ENCODE results near the gene SLC10A1.

The SLC10A1 gene

GRCh38 chr14:69808919-69809808 lies 12.1 kb upstream of the SLC10A1 start:
- no peak for FAIRE-seq

- no peak for FAIRE-seq
These were observed 10.2 kb upstream of the SLC10A1 start for GRCh38 chr14:69807192-69807591.

GRCh38 chr14:69804902-69805301 lies 7.9 kb upstream of the SLC10A1 start:
- FAIRE-seq: no peak

DNA sequence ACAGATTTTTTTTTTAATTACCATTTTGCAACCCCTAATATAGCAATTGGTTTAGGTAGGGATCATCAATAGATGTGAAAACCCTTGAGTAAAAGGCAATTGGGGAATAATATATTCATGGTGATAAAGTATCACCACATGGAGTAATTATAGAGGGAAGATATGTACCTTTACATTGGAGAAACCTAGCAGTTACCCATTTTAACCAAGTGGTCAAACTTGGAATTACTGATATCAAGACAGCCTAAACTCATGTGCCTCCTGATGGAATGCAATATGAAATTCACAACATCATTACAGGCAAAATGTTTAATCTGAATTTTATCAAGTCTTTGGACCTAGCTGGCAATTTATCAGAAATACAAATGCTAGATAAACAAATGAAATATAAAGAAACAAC lies 6.7 kb upstream of the SLC10A1 start:
- no peak for FAIRE-seq

- FAIRE-seq: no peak
These were observed 1.3 kb upstream of the SLC10A1 start for GRCh38 chr14:69798339-69798735.

GRCh38 chr14:69797573-69798338 lies 715 bp upstream of the SLC10A1 start:
- no peak for FAIRE-seq

DNA sequence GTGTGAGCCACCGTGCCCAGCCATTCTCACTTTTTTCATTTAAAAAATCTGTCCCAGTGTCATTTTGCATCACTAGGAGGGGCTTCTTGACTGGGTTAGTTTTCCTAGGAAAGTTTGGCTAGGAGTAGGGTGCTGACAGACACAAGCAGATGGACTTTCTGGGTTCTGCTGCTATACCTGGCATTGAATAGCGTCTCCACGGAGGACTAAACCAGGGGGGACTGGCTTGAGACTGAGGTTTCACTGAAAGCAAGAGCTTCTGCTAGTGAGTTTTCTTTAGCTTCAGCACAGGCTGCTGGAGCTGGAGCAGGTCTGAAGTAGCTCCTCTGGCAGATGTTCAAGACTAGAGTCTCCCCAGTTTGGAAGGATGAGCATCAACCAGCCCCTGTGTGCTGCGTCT lies 1.4 kb downstream of the SLC10A1 start:
- no peak for FAIRE-seq

- FAIRE-seq: no peak
These were observed 2.2 kb downstream of the SLC10A1 start for GRCh38 chr14:69794791-69795190.

GRCh38 chr14:69792887-69793421 lies 4.1 kb downstream of the SLC10A1 start:
- no peak for FAIRE-seq

DNA sequence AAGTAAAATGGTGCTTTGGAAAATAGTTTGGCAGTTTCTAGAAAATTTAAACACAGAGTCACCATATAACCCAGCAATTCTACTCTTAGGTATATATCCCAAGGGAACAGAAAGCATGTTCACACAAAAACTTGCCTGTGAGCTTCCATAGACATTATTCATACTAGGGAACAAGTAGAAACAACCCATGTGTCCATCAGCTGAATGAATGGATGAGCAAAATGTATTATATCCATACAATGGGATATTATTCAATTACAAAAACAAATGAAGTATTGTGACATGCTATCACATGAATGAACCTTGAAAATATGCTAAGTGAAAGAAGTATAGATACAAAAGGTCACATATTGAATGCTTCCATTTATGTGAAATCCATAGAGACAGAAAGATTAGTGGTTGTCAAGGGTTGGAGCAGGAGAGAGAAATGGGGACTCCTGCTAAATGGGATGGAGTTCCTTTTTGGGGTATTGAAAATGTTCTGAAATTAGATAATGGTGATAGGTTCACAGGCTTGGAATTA lies 7.9 kb downstream of the SLC10A1 start:
- no peak for FAIRE-seq

DNA sequence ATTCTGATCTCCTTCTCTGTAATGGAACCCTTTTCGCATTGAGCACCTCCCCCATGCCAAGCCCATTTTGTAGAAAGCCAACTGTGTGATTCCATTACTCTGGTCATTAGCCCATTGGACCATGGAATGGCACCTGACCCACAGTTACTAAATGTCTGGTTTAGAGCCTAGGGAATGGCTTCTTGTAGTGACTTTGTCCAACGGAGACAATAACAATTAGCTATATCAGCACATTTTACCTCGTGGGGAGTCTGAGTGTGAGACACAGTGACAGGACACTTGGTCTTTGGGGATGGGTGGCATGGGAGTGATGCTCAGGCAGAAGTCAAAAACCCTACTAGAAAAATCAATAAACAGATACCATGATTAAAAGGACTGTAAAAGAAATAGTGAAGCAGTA lies 10.4 kb downstream of the SLC10A1 start:
- no peak for FAIRE-seq

DNA sequence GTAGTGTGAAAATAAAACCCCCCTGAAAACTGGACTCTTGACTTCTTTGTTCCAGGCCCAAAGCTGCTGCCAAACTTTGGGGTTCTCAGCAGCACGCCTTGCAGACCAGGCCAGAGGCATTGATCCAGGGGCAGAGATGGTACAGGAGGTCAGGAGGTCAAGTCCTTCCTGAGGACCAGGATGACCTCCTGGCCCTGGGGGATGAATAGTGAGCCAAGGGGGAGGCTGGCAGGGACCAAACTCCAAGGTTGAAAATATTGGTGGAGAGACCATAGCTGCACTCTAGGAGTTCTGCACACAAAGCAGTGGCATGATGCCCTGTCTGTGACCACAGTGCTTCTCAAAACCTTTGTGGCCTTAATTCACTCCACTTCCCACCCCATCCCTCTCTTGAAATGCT lies 12.1 kb downstream of the SLC10A1 start:
- FAIRE-seq: no peak

GRCh38 chr14:69780952-69781351 lies 16.1 kb downstream of the SLC10A1 start:
- FAIRE-seq: no peak

DNA sequence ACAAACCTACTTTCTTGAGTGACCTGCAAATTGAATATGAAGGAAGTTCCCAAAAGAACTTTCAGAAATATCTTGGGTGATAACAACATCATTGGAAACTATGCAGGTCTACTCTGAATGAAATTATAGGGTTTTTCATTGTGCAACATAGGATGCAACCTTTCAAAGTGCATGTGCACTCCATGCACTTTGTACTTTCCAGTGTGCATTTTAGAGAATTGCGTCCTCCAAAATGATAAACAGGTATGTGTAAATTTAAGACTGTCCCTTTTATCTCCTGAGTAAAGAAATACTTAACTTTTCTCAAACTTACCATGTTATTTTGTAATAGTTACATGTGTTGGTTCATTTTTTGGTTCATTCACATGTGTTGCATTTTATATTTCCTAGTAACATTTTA lies 16.9 kb downstream of the SLC10A1 start:
- FAIRE-seq: no peak

DNA sequence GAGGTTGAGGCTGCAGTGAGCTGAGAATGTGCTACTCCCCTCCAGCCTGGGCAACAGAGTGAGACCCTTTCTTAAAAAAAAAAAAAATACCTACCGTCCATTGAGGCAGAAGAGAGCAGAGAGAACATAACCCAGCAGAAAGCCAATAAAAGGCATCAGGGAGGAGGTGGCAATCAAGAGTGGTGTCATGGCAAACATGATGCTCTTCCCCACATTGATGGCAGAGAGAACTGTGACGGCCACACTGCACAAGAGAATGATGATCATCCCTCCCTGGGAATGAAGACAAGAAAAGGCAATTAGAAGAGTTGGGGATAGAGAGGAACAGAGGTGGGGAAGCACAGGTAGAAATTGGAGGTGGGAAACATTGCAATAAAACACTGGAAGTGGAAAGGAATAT lies 18.0 kb downstream of the SLC10A1 start:
- no peak for FAIRE-seq

DNA sequence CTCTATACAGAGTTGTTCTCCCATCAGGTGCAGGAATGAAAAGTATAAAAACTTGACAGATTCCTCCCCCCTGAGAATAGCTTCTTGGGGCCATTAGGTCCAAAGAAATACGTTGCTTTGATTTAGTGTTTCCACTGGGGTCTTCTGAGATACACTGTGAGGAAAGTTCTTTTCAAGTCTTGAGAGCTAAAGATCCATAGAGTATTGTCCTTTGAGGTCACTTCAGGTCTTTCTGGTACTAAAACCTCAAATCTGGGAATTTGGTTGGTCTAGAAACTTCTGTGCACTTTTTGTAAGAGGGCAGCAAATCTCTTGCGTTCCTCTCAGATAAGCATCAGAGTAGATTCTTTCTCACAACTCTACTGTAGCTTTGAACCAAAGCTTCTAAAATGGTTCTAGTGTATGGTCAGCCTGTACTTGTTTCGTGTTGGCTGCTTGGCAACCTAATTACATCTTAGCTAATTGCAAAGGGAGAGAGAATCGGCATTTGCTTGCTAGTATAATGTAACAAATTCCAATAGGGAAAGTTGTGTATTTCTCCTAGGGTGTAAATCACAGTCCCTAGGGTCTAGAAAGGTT lies 20.1 kb downstream of the SLC10A1 start:
- FAIRE-seq: no peak

DNA sequence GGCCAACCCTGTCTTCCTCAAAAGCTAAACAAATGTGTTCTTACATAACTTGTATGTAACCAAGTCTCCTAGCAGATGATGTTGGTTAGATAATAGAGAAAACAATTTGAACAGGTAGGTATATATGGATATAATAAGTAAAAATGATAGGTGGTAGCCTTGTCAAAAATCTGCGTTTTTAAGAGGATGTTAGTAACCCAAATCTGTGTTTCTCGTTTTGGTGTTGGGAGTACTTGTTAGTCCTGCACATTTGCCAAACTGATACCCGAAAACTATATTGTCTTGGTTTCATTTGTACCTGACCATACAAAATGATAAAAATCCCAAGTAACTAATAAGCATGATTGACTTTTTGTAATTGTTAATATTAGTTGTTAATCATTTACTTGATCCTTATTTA lies 22.0 kb downstream of the SLC10A1 start:
- FAIRE-seq: no peak

DNA sequence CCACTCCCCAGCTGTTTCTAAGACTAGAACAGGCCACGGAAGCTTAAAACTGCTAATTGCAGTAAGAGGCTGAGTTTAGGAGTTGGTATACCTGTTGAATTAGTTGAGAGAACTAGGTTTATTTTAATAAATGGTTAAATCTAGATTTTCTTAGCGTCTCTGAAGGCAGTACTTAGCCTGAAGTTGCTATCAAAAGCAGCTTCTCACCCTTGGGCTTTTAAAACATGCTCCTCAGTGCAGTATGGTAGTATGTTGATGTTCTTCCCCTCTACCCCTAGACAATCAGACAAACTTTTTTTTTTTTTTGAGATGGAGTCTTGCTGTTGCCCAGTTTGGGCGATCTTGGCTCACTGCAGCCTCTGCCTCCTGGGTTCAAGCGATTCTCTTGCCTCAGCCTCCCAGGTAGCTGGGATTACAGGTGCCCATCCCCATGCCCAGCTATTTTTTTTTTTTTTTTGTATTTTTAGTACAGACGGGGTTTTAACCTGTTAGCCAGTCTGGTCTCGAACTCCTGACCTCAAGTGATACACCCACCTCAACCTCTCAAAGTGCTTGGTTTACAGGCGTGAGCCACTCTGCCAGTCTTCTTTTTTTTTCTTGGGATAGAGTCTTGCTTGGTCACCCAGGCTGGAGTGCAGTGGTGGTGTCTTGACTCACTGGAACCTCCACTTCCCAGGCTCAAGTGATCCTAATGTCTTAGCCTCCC lies 23.3 kb downstream of the SLC10A1 start:
- FAIRE-seq: no peak

DNA sequence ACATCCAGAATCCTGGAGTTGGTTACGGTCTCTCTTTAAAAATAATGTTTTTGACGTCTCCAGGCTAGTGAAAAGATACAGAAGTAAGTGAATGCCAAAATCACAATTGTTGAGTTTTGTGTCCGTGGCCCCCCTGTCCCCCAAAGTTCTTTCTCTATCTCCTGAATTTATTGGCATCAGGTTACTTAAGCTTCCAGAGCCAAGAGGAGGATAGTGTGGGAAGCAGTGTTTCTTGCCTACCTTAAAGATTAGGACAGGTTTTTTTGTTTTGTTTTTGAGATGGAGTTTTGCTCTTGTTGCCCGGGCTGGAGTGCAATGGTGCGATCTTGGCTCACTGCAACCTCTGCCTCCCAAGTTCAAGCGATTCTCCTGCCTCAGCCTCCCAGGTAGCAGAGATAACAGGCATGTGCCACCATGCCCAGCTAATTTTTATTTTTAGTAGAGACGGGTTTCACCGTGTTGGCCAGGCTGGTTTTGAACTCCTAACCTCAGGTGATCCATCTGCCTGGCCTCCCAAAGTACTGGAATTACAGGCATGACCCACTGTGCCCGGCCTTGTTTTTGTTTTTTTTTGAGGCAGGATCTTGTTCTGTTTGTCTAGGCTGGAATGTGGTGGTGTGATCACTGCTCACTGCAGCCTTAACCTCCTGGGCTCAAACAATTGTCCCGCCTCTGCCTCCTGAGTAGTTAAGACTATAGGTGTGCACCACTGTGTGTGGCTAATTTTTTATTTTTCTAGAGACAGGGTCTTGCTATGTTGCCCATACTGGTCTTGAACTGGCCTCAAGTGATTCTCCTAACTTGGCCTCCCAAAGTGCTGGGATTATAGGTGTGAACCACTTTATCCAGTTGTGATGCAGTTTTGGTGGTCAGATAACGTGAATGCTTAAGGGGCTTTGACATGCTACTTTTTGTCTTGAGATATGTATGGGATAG lies 24.7 kb downstream of the SLC10A1 start:
- FAIRE-seq: no peak

GRCh38 chr14:69771136-69771535 lies 25.9 kb downstream of the SLC10A1 start:
- no peak for FAIRE-seq

- FAIRE-seq: no peak
These were observed 26.5 kb downstream of the SLC10A1 start for GRCh38 chr14:69770559-69770958.

DNA sequence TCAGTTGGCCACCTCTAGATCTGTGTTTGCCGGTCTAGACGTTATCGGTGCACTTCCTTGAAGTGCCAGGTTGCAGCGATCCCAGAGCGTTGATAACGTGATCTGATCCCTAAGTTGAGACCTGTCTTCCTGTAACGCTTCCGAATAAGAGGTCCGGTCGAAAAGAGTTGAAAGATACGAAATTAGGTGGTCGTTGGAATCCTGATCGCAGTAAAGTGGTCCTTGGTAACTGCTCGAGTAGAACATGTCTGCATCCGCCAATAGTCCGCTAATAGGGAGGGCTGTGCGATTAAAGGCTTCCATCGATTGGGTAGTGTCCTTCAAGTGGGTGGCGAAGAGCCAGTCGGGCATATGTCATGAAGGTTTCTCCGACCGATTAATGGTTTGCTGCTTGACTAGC lies 27.4 kb downstream of the SLC10A1 start:
- FAIRE-seq: no peak
